Measurements from ENCODE around the gene SCAP.

SCAP gene

GRCh38 chr3:47429476-47430270 lies 46.1 kb downstream of the SCAP start:
- FAIRE-seq: no peak

- no peak for FAIRE-seq
Measured at GRCh38 chr3:47428662-47429061, 47.1 kb downstream of the SCAP start.

GRCh38 chr3:47427866-47428265 lies 47.9 kb downstream of the SCAP start:
- FAIRE-seq: no peak

GRCh38 chr3:47425959-47426358 lies 49.8 kb downstream of the SCAP start:
- FAIRE-seq: no peak

GRCh38 chr3:47425383-47425778 lies 50.4 kb downstream of the SCAP start:
- no peak for FAIRE-seq

- no peak for FAIRE-seq
Measured at GRCh38 chr3:47424434-47425382, 51.0 kb downstream of the SCAP start.

GRCh38 chr3:47423548-47424145 lies 52.1 kb downstream of the SCAP start:
- no peak for FAIRE-seq

GRCh38 chr3:47422743-47423142 lies 53.0 kb downstream of the SCAP start:
- FAIRE-seq: no peak

- FAIRE-seq: no peak
Measured at GRCh38 chr3:47421741-47422649, 53.7 kb downstream of the SCAP start.

GRCh38 chr3:47420511-47421484 lies 54.9 kb downstream of the SCAP start:
- no peak for FAIRE-seq

GRCh38 chr3:47420044-47420430 lies 55.7 kb downstream of the SCAP start:
- no peak for FAIRE-seq

- FAIRE-seq: no peak
Measured at GRCh38 chr3:47419083-47420043, 56.4 kb downstream of the SCAP start.

- no peak for FAIRE-seq
Measured at GRCh38 chr3:47418167-47419082, 57.3 kb downstream of the SCAP start.

GRCh38 chr3:47416041-47416440 lies 59.7 kb downstream of the SCAP start:
- no peak for FAIRE-seq

GRCh38 chr3:47414666-47415587 lies 60.8 kb downstream of the SCAP start:
- no peak for FAIRE-seq

GRCh38 chr3:47414161-47414564 lies 61.6 kb downstream of the SCAP start:
- FAIRE-seq: no peak

GRCh38 chr3:47413751-47414150 lies 62.0 kb downstream of the SCAP start:
- no peak for FAIRE-seq
